ENCODE data around the gene USP20. TPM values are rescaled to one million over a fixed set of nuclear protein-coding genes. Genes with fewer than 3 reads are reported as not detected.
"Not testable (repeated sequence)": the region's sequence is repeated elsewhere in the genome, so short reads cannot be mapped to it uniquely, and the experiment has no call there.

The USP20 gene
- polyA plus RNA-seq, 1 donor, result 17.5 TPM

GRCh38 chr9:129890718-129891299 lies 55.6 kb downstream of the USP20 start:
- DNase-seq, result not testable (repeated sequence)

DNA sequence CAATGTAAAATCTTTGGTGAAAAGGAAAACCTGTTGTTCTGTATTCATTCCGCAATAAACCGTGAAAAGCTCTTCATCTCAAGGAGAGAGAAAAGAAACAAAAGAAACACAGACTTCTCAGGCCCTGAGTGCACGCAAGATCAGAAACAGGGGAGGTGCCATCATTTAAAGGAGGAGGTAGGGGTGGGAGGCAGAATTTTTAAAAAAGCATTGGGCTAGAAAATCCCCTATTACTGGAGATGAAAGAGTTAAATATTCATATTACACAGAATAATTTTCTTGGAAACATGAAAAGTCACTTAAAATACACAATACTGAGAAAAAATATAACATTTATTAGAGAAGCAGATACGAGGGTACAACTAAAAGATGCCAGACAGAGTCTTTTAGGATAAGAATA lies 56.3 kb downstream of the USP20 start:
- DNase-seq, result no peak

- DNase-seq, result no peak
Observed at GRCh38 chr9:129894120-129894823, 59.0 kb downstream of the USP20 start.

DNA sequence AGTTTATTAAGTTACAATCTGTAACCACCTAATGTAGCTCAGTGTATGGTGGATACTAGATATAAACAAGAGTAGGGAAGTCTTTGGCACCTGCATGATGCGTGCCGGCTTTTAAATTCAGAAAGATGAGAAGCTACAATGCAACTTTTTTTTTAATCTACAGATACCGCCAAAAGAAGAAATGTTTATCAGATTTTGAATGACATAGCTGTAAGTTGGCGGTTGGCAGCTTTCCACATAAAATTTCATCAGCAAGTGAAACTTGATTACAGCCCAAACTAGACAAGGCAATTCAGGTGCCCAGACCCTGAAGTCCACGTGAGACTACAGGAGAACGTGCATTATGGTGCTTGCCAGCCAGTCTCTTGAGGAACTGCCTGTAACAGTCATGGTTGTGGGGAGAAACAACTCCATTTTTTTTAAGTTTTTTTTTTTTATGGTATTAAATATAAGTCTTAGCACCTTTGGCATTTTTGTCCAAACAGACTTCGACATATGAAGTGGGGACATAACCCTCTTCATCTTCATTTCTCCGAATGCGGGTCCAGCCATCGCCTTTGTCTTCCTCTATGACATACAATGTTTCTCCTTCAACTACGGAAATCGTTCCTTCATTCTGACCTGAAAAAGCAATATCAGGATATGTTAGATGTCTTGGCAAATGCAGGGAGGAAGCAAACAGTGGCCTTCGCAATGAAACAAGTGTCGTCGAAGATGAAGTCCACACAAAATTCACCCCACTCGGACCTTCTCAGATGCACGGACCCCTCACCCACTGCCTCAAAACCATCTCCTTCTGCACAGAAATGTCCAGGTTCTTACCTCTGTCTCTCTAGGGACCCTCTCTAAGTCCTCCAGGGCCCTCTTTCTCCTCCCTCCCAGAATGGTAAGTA lies 60.4 kb downstream of the USP20 start:
- DNase-seq, result no peak

DNA sequence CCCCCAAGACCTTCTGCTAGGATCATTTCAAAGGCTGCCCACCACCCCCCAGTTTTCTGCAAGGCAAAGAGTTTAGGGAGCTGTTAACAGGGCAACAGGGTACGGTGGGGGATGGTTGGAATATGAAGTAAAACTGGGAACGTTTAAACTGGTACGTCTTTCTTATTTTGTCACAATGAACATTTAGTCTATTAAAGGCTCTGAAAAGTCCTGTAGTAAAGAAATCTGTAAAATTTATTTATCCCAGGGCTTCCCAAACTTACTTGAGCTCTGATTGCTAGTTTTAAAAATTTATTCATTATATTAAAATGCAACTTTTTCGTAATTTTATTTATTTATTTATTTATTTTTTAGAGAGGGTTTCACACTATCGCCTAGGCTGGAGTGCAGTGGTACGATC lies 62.0 kb downstream of the USP20 start:
- no peak for DNase-seq

- no peak for DNase-seq
Observed at GRCh38 chr9:129898185-129898584, 62.9 kb downstream of the USP20 start.

- DNase-seq, result no peak
Observed at GRCh38 chr9:129899620-129900019, 64.4 kb downstream of the USP20 start.

DNA sequence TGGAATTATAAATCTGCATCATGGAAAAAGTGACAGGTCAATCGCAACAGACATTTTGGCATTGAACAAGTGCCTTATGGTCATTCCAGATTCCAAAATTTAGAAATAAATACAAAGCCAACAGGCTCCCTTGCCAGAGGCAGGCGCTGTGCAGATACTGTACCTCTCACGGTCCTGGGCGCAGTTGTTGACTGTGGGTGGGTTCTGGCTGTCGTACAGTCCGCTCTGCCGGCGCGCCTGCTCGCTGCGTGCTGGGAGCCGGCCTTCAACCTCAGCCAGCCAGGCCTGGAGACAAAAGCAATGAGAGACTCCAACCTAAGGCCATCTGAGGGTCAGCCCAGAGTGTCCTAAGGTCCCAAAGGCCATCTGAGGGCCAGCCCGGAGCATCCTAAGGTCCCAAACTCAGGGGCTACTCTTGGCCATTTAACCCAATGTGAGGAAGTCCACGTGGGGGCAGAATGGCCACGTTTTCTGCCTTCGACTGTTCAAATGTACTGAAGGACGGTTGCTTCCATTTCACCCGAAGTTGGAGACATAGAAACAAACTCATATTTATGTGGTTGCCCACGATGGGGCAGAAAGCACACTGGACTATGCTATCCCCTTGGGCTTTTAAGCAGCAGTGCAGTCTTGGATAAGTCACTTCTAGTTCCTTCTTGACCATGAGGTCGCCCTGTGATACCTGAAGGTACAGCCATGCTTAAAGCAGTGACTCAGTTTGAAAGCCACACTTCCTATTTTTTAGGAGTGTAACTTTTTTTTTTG lies 65.2 kb downstream of the USP20 start:
- DNase-seq, result no peak

GRCh38 chr9:129901993-129902739 lies 66.9 kb downstream of the USP20 start:
- DNase-seq, result no peak

DNA sequence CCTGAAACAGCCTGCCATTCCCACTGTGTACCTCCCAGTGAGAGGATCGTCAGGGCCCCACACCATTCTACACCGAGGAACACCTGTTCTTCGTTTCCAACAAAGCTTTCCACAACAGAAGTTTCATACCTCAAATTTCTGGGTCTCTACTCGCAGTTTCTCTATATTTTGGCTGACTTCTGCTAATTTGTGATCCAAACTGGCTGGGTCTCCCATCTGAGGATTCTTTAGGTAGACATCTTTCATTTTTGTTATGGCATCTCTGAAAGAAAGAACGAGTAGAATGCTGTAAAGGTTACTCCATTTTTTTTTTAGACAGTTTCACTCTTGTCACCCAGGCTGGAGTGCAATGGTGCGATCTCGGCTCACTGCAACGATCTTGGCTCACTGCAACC lies 67.5 kb downstream of the USP20 start:
- DNase-seq, result no peak

- no peak for DNase-seq
Observed at GRCh38 chr9:129904734-129905133, 69.5 kb downstream of the USP20 start.

DNA sequence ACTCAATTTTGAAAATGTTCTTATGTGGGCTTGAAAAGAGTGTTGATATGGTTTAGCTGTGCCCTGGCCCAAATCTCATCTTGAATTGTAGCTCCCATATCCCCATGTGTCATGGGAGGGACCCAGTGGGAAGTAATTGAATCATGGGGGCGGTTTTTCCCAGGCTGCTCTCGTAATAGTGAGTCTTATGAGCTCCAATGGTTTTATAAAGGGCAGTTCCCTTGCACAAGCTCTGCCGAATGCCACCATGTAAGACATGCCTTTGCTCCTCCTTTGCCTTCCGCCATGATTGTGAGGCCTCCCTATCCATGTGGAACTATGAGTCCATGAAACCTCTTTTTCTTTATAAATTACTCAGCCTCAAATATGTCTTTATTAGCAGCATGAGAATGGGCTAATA lies 71.0 kb downstream of the USP20 start:
- no peak for DNase-seq

DNA sequence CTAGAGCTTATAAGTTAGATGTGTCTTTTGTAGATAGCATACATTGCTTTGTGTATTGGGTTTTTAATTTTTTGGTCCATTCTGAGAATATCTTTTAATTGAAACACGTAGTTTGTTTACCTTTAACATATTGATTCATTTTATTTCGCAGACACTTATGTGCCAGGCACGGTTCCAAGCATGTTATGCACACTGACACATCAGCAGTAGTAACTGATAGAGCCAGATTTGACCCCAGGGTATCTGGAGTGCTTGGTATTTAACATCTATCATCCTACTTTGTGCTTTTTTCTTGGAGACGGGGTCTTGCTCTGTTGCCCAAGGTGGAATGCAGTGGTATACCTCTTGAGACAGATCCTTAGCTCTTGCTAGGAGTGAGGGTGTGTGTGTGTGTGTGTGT lies 71.9 kb downstream of the USP20 start:
- no peak for DNase-seq

- no peak for DNase-seq
Observed at GRCh38 chr9:129908906-129909305, 73.6 kb downstream of the USP20 start.

DNA sequence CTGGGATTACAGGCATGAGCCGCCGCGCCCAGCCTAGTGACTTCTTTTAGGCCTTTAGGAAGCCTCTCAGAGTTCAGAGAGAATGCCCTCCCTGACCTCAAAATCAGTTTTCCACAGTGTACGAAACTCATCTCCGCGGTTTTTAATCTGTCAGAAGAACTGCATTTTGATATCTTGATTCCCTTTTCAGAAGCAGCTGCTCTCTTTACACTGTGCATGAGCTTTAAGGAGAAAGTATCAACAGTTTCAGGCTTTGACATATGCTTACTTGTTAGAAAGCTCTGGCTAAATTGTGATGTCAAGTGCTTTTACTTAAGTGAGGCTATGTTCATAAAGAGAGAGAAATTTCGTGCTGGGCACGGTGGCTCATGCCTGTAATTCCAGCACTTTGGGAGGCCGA lies 74.6 kb downstream of the USP20 start:
- DNase-seq, result no peak

GRCh38 chr9:129910628-129911567 lies 75.6 kb downstream of the USP20 start:
- no peak for DNase-seq

DNA sequence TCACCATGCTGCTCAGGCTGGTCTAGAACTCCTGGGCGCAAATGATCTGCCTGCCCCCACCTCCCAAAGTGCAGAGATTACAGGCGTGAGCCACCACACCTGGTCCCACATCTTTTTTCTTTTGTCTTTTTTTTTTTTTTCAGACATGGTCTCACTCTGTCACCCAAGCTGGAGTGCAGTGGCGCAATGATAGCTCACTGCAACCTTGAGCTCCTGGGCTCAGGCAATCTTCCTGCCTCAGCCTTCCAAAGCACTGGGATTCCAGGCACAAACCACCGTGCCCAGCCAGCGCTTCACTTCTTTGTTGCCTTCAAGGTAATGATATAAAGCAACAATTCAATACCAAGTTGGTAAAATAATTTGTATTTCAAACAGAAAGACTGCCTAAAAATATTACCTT lies 78.8 kb downstream of the USP20 start:
- no peak for DNase-seq

GRCh38 chr9:129916707-129917106 lies 81.4 kb downstream of the USP20 start:
- DNase-seq, result no peak

DNA sequence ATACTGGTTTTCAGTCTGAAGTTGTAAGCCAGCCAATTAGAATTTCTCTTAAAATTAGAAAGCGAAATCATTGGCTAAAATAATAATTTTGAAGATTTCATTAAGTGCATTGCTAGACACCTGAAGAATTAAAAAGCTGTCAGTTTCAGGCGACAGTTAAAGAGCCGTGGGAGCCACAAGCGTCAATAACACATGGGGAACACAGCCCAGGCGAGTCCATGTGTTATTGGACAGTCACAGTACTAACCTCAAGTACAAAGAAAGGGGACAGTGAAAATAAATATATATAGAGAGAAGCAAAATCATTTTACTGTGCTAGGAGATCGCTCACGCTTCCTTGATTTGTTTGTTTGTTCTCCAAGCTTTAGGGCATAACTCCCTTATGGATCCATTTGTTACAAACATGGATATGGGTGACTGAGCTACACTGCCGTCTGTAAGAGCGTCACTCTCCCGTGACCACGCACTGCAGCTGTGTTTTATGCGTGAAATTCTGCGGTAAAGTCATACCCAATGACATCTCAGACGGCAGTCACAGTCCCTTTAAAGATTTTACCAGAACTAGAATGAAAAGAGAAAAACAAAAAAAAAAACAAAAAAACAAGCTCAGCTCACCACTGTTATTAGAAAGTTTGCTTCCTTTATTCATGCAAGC lies 83.2 kb downstream of the USP20 start:
- DNase-seq, result no peak

DNA sequence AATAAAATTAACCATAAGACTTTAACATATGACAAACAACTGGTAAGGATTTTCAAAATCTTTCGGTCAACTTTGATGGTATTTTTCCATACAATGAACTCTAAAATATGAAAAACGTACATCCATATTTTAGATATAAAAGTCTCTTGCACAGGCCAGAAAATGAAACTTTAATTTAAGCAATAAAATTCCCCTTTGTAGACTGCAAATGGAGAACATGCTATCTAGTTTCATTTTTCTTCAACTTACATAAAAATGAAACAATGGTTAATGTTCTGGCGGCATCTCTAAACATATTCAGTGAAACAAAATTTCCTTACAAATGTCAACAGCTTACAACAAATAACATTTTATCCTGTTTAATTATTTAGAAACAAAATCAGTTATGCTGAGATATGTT lies 84.0 kb downstream of the USP20 start:
- DNase-seq, result no peak
